Measurements from ENCODE around the gene CELF5.

The CELF5 gene

DNA sequence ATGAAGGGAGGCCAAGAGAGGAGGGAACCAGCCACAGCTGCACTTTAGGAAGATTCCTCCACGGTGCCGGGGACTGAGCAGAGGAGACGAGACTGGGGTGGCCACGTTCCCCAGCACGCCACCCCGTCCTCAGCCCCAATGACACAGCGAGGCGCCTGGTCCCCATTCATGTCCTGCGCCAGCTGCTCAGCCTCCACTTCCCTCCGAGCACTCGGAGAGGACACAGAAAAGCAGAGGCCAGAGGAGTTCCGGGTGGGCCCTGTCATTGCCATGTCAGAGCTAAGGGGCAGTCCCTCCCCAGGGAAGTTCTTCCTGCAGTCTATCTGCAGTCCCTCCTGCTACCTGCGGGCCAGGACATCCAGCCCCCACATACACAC, 88.7 kb downstream of the CELF5 start:
- Histone ChIP-seq H3K4me3 (ENCODE audit: low read length) (no peak overlapping the region), H2AFZ (ENCODE audit: low read depth, low read length) (no peak overlapping the region), H3K4me1 (ENCODE audit: insufficient read depth, low read length) (no peaks in the 10 kb centered on the region), H3K9me3 (ENCODE audit: low read length) (no peaks in the 10 kb centered on the region), H3K36me3 (ENCODE audit: insufficient read depth, low read length) (no peaks in the 10 kb centered on the region), H3K27me3 (ENCODE audit: insufficient read depth, low read length) (peaks cover 20% of the 10 kb centered on the region)

DNA sequence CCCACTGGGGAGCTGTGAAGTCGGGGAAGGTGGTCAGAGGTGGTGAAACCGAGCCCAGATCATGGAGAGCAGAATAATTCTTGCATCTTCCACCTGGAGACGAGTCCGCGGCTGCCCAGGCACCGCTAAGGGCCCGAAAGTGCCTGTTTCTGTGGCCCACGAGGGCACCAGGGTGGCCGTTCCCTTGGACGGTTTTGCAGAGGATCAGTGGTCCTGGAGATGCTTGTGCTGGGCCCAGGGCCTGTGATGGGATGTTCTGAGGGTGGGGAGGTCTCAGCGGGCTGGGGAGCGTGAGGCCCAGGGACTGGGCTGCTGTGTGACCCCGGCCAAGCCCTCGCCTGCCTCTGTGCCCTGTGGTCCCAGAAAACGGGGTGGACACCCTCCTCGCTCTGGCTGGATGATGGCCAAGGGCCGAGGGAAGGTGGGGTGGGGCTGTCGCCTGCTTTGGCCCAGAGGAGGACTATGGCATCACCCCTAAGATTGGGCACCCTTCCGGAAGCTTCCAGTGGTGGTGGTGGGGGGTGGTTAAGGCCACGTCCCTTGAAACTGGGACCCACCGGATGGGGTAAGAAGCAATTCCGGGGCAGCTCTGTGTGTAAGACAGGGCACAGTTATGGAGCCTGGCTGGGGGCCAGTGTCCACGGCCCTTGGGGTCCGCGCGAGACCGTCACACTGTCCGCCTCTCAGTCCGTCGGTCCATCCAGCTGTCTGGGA, 90.7 kb downstream of the CELF5 start:
- no peak overlapping the region for H2AFZ ChIP-seq (ENCODE audit: low read depth, low read length)
- no peaks in the 10 kb centered on the region for H3K9me3 ChIP-seq (ENCODE audit: low read length)
- H3K4me1 ChIP-seq (ENCODE audit: insufficient read depth, low read length): no peaks in the 10 kb centered on the region
- H3K4me3 ChIP-seq (ENCODE audit: low read length): no peak overlapping the region
- no peaks in the 10 kb centered on the region for H3K36me3 ChIP-seq (ENCODE audit: insufficient read depth, low read length)
- H3K27me3 ChIP-seq (ENCODE audit: insufficient read depth, low read length): peaks cover 17% of the 10 kb centered on the region

DNA sequence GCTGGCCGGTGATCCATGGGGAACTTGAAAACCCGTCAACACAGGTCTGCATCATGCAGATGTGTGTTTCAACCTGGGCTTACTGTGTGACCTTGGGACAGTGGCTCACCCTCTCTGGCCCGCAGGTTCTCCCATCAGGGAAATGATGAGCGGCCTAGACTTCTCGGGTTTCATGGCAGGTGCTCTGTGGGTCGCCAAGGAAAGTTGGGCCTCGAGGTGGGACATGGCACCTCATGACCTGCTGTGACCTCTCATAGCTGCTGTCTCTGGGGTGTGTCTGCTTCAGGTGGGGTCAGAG, 91.2 kb downstream of the CELF5 start:
- Histone ChIP-seq H3K9me3 (ENCODE audit: low read length) (no peaks in the 10 kb centered on the region), H3K36me3 (ENCODE audit: insufficient read depth, low read length) (no peaks in the 10 kb centered on the region), H2AFZ (ENCODE audit: low read depth, low read length) (no peak overlapping the region), H3K4me3 (ENCODE audit: low read length) (no peak overlapping the region), H3K27me3 (ENCODE audit: insufficient read depth, low read length) (peaks cover 17% of the 10 kb centered on the region), H3K4me1 (ENCODE audit: insufficient read depth, low read length) (no peaks in the 10 kb centered on the region)

DNA sequence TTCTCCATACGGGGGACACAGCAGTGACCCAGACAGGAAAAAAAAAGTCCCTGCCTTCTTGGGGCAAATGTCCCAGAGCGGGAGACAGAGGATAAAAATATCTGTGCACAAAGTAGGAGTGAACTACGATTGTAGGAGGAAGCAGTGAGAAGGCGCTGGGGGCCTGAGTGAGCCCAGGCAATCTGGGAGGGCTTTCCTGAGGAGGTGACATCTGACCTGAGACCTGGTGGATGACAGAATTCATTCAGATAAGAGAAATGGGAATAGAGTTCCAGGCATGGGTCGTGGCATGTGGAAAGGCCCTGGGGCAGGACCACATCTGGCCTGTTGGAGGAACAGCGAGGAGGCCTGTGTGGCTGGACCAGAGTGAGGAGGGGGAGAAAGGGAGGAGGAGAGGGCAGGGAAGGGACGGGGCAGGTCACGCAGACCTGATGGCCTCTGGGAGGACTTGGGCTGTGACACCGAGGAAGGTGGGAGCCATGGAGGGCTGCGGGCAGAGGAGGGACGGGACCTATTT, 91.7 kb downstream of the CELF5 start:
- H3K9me3 ChIP-seq (ENCODE audit: low read length): no peaks in the 10 kb centered on the region
- H3K36me3 ChIP-seq (ENCODE audit: insufficient read depth, low read length): no peaks in the 10 kb centered on the region
- no peaks in the 10 kb centered on the region for H3K4me1 ChIP-seq (ENCODE audit: insufficient read depth, low read length)
- H3K4me3 ChIP-seq (ENCODE audit: low read length): no peak overlapping the region
- H2AFZ ChIP-seq (ENCODE audit: low read depth, low read length): no peak overlapping the region
- H3K27me3 ChIP-seq (ENCODE audit: insufficient read depth, low read length): peaks cover 17% of the 10 kb centered on the region

DNA sequence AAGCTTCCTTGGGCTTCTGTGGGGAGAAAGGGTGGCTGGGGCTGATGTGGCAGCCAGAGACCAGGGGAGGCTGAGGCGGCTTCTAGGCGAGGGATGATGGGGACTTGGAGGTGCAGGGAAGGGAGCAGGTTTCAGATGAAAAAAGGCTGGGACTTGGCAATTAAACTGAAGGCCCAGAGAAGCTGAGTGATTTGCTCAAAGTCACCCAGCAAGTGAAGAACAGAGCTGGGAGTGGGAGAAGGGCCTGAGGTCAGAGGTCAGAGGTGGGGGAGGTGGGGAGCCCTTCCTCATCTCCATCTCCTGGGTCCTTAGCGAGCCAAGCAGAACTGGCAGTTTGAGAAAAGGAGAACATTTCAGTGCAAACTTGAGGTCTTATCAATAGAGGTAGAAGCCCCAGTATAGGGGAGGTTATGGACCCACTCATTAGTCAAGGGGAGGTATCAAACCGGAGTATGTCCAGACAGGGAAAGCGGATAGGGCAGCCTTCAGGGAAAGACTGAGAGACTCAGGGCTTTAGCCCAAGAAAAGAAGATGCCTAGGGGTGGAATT, 92.3 kb downstream of the CELF5 start:
- no peak overlapping the region for H3K4me3 ChIP-seq (ENCODE audit: low read length)
- no peak overlapping the region for H2AFZ ChIP-seq (ENCODE audit: low read depth, low read length)
- no peaks in the 10 kb centered on the region for H3K4me1 ChIP-seq (ENCODE audit: insufficient read depth, low read length)
- no peaks in the 10 kb centered on the region for H3K36me3 ChIP-seq (ENCODE audit: insufficient read depth, low read length)
- no peaks in the 10 kb centered on the region for H3K9me3 ChIP-seq (ENCODE audit: low read length)
- peaks cover 17% of the 10 kb centered on the region for H3K27me3 ChIP-seq (ENCODE audit: insufficient read depth, low read length)

DNA sequence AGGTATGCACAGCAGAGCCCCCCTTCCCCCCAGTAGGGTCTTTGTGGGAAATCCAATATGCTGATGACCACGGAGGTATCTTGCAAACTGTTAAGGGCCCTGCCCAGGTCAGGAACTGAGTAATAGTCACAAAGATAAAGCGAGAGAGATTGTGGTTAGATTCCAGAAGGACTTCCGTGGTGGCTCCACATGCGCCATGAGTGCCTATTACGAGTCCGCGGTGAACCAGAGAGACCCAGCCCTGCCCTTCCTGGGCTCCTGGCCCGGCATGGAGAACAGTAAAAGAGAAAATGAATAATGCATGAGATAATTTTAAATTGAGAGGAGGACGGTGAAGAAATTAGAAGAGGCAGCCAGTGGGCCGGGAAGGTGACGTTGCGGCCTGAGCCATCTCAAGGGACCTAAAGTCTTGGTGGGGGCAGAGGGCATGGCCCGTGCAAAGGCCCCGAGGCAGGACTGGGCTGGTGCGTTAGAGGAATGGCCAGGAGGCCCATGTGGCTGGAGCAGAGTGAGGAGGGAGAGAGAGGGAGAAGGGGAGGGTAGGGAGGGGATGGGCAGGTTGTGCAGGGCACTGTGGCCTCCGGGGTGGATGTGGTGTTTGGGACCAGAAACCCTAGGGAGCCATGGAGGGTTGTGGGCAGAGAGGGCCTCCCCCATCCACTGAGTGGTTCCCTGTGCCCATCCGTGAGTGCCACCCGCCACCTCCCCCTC, 95.3 kb downstream of the CELF5 start:
- no peak overlapping the region for H3K4me3 ChIP-seq (ENCODE audit: low read length)
- no peak overlapping the region for H2AFZ ChIP-seq (ENCODE audit: low read depth, low read length)
- H3K27me3 ChIP-seq (ENCODE audit: insufficient read depth, low read length): peaks cover 4% of the 10 kb centered on the region
- H3K36me3 ChIP-seq (ENCODE audit: insufficient read depth, low read length): no peaks in the 10 kb centered on the region
- H3K4me1 ChIP-seq (ENCODE audit: insufficient read depth, low read length): no peaks in the 10 kb centered on the region
- H3K9me3 ChIP-seq (ENCODE audit: low read length): no peaks in the 10 kb centered on the region

DNA sequence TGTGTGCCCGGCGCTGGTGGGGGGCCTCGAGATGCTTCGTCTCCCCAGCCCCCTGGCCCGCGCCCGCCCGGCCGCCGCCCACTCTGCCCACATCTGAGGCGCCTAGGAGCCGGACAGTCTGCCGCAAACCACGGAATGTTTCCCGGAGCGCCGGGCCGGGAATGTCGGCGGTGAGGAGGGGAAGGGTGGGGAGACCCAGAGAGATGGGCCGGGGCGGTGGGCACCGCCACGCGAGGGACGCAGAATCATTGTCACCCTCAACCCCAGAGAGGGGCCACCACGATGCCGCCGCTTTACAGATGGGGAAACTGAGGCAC, 95.9 kb downstream of the CELF5 start:
- H3K27me3 ChIP-seq (ENCODE audit: insufficient read depth, low read length): no peaks in the 10 kb centered on the region
- no peak overlapping the region for H2AFZ ChIP-seq (ENCODE audit: low read depth, low read length)
- H3K4me1 ChIP-seq (ENCODE audit: insufficient read depth, low read length): no peaks in the 10 kb centered on the region
- no peak overlapping the region for H3K4me3 ChIP-seq (ENCODE audit: low read length)
- H3K9me3 ChIP-seq (ENCODE audit: low read length): no peaks in the 10 kb centered on the region
- H3K36me3 ChIP-seq (ENCODE audit: insufficient read depth, low read length): no peaks in the 10 kb centered on the region

DNA sequence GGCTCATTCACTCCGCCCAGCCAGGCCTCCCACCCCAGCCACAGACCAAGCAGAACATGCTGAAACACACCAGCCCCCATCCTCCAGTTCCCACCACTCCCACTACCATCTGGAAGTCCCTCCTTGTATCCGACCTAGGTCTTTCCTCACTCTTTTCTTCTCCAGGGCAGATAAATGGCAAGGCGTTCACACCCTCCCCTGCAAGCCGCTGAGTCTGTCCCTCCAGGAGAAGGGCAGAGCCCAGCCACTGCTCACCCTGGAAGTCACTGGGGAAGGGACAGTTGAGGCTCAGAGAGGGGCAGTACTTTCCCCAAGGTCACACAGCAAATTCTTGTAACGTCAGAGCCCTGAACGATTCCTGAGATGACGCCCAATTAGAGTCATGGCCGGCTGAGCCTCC, 96.4 kb downstream of the CELF5 start:
- Histone ChIP-seq H3K9me3 (ENCODE audit: low read length) (no peaks in the 10 kb centered on the region), H3K36me3 (ENCODE audit: insufficient read depth, low read length) (no peaks in the 10 kb centered on the region), H3K27me3 (ENCODE audit: insufficient read depth, low read length) (no peaks in the 10 kb centered on the region), H3K4me1 (ENCODE audit: insufficient read depth, low read length) (no peaks in the 10 kb centered on the region), H2AFZ (ENCODE audit: low read depth, low read length) (no peak overlapping the region), H3K4me3 (ENCODE audit: low read length) (no peak overlapping the region)

DNA sequence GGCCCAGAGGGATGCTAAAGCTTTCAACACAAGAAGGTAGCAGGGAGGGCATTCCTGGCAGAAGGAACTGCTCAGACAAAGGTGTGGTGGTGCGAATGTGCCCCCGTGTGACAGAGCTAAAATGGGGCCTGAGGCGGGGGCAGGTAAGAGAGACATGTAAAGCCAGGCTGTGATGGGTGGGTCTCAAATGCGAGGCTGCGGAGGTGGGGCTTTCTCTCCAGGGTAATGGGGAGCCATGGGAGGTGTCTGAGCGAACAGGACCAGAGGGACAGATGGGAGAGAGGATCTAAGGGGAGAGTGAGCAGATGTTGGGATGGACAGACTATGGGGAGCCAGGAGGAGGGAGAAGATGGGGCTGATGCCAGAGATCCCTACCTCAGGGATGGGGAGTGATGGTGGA, 97.2 kb downstream of the CELF5 start:
- no peak overlapping the region for H2AFZ ChIP-seq (ENCODE audit: low read depth, low read length)
- no peaks in the 10 kb centered on the region for H3K9me3 ChIP-seq (ENCODE audit: low read length)
- no peaks in the 10 kb centered on the region for H3K36me3 ChIP-seq (ENCODE audit: insufficient read depth, low read length)
- no peaks in the 10 kb centered on the region for H3K27me3 ChIP-seq (ENCODE audit: insufficient read depth, low read length)
- H3K4me1 ChIP-seq (ENCODE audit: insufficient read depth, low read length): no peaks in the 10 kb centered on the region
- no peak overlapping the region for H3K4me3 ChIP-seq (ENCODE audit: low read length)

DNA sequence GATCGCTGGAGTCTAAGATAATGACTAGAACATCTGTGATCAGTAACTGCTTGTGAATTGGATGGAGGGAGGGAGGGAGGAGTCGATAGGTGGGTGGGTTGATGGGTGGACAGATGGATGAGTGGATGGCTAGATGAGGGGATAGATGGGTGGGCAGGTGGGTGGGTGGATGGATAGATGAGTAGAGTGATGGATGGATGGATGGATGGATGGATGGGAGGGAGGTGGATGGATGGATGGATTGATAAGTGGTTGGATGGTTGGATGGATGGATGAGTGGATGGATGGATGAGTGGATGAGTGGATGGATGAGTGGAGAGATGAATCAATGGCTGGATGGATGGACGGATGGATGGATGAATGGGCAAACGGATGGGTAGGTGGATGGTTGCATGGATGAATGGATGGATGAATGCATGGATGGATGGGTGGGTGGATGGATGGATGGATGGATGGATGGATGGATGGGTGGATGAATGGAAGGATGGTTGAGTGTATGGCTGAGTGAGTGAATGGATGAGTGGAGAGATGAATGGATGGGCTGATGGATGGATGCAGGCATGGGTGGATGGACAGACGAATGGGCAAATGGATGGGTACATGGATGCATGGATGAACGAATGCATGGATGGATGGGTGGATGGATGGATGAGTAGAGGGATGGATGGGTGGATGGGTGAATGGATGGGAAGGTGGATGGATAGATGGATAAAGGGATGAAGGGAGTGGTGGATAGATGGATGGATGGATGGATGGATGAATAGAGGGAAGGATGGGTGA, 97.9 kb downstream of the CELF5 start:
- Histone ChIP-seq H3K4me3 (ENCODE audit: low read length) (no peak overlapping the region), H3K36me3 (ENCODE audit: insufficient read depth, low read length) (no peaks in the 10 kb centered on the region)

DNA sequence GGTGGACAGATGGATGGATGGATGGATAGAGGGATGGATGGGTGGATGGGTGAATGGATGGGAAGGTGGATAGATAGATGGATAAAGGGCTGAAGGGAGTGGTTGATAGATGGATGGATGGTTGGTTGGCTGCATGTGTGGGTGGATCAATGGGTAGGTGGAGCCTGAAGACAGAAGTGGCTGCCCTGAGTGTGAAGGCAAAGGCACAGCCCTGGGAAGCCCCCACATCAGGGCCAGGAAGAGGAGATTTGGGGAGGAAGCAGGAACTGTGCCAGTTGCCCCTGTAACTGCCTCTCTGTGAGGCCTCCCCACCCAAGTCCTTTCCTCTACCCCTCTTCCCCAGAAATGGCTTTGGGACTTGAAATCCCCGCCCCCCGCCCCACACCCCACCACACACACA, 98.6 kb downstream of the CELF5 start:
- H3K36me3 ChIP-seq (ENCODE audit: insufficient read depth, low read length): no peaks in the 10 kb centered on the region
- H3K4me3 ChIP-seq (ENCODE audit: low read length): no peak overlapping the region
- no peaks in the 10 kb centered on the region for H3K9me3 ChIP-seq (ENCODE audit: low read length)
- no peaks in the 10 kb centered on the region for H3K4me1 ChIP-seq (ENCODE audit: insufficient read depth, low read length)
- H2AFZ ChIP-seq (ENCODE audit: low read depth, low read length): no peak overlapping the region
- H3K27me3 ChIP-seq (ENCODE audit: insufficient read depth, low read length): no peaks in the 10 kb centered on the region

More for the DNA sequence above, 97.9 kb downstream of the CELF5 start:
- Histone ChIP-seq H2AFZ (ENCODE audit: low read depth, low read length) (no peak overlapping the region), H3K27me3 (ENCODE audit: insufficient read depth, low read length) (no peaks in the 10 kb centered on the region), H3K4me1 (ENCODE audit: insufficient read depth, low read length) (no peaks in the 10 kb centered on the region), H3K9me3 (ENCODE audit: low read length) (no peaks in the 10 kb centered on the region)

DNA sequence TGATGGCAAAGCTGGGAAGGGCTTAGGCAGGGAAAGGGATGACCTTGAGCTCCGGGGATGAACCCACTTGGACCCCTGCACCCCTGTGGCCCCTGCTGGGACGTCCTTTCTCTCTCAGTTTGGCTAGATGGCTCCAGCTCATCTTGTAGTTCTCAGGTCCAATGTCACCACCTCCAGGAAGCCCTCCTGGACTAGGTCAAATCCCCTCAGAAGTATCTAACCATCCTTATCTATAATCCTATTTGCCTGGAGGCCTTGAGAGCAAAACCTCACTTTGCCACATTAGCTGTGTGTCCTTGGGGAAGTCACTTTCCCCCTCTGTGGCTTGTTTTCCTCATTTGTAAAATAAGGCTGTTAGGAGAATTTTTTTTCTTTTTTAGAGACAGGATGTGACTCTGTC, 99.2 kb downstream of the CELF5 start:
- Histone ChIP-seq H3K27me3 (ENCODE audit: insufficient read depth, low read length) (peaks cover 2% of the 10 kb centered on the region), H3K36me3 (ENCODE audit: insufficient read depth, low read length) (no peaks in the 10 kb centered on the region), H3K9me3 (ENCODE audit: low read length) (no peaks in the 10 kb centered on the region), H3K4me1 (ENCODE audit: insufficient read depth, low read length) (no peaks in the 10 kb centered on the region), H3K4me3 (ENCODE audit: low read length) (no peak overlapping the region), H2AFZ (ENCODE audit: low read depth, low read length) (no peak overlapping the region)

DNA sequence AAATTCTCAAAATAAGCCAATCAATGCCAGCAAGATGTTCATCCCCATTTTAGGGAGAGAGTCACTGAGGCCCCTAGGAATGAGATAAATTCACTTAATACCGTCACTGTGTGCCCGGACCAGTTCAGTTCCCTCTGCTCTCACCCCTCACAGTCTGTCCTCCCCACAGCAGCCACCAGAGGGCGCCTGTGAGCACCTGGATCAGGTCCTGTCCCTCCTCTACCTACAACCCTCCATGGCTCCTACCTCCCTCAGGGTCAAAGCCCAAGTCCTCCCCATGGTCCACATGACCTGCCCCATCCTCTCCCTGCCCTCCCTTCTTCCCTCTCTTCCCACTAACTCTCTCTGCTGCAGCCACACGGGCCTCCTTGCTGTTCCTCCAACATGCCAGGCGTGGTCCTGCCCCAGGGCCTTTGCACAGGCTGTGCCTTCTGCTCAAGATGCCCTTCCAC, 100.0 kb downstream of the CELF5 start:
- Histone ChIP-seq H3K36me3 (ENCODE audit: insufficient read depth, low read length) (no peaks in the 10 kb centered on the region), H3K9me3 (ENCODE audit: low read length) (no peaks in the 10 kb centered on the region), H3K4me1 (ENCODE audit: insufficient read depth, low read length) (no peaks in the 10 kb centered on the region), H3K27me3 (ENCODE audit: insufficient read depth, low read length) (peaks cover 4% of the 10 kb centered on the region), H3K4me3 (ENCODE audit: low read length) (no peak overlapping the region), H2AFZ (ENCODE audit: low read depth, low read length) (no peak overlapping the region)

Data from neuron (in vitro differentiated cells).